HG03520 (cell line): ENCODE data around the gene ADAM10.
"Not testable (repeated sequence)": the region's sequence is repeated elsewhere in the genome, so short reads cannot be mapped to it uniquely, and the experiment has no call there.

Source experiments
- ATAC-seq: cut with Tn5 transposase; IDR thresholded peaks from one replicate; pipeline ENCODE4 v1.9.1; 2021; ENCODE audit warnings: mild to moderate bottlenecking, moderate library complexity; ENCODE audit not compliant: unreplicated experiment

The ADAM10 gene

GRCh38 chr15:58611731-58612676 lies 137.5 kb downstream of the ADAM10 start:
- ATAC-seq, result no peak

DNA sequence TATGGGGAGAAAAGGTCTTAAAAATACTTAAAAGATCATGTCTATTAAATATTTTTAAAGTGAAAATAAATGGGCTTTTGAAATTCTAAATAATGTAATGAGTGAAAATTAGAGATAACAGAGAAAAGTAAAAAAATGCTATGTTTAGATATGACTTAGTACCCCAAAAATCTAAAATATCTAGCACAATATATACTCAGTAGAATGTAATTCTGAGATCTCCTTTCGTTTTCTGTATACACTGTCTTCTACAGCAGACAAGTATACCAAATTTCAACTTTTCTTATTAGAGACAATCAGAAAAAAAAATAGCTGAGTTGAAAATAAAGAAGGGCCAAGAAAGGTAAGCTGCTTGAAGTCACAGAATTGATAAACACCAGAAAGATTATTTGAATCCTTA lies 140.8 kb downstream of the ADAM10 start:
- no peak for ATAC-seq

- ATAC-seq, result no peak
These were observed 141.3 kb downstream of the ADAM10 start for GRCh38 chr15:58608129-58608590.

GRCh38 chr15:58606577-58607080 lies 142.9 kb downstream of the ADAM10 start:
- no peak for ATAC-seq

DNA sequence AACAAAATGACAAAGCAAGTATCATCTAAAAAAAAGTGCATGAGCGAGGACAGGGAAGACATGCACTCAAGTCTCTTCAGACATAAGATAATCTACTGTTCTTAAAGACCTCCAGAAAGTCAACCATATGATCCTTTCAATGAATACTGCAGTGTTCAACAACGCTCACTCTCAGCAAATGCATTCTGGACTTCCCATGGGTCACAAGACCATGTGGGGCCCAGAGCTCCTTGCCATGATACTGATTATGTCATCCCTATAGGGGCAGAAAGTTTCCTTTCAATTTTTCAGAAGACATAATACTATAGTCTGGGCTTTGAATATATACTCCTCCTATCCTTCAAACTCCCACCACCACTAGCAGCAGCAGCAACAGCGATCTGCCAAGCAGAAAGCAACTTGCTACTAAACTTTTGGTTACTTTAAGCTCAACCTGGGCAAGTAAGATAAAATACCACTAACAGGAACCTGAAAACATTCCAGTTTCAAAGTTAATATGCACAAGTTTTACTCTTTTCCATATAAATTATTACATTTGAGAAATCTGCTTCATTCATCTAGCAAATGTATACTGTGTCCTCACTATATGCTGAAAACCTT lies 143.5 kb downstream of the ADAM10 start:
- ATAC-seq, result no peak

DNA sequence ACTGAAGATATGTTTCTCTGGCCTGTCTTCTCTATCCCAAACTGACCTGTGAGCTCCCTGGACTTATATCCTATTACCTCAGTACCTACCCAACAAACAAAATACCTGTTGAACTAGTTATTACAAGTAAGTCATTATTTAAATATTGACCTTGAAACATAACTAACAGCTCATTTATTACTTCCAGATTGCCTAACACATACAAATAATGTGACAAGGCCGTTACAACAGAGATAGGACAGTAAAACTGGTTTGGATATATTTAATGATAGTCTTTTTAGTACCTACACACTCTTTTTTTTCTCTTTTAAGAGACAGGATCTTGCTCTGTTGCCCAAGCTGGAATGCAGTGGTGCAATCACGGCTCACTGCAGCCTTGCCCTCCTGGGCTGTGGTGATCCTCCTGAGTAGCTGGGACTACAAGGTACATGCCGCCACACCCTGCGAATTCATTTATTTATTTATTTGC lies 145.0 kb downstream of the ADAM10 start:
- no peak for ATAC-seq

DNA sequence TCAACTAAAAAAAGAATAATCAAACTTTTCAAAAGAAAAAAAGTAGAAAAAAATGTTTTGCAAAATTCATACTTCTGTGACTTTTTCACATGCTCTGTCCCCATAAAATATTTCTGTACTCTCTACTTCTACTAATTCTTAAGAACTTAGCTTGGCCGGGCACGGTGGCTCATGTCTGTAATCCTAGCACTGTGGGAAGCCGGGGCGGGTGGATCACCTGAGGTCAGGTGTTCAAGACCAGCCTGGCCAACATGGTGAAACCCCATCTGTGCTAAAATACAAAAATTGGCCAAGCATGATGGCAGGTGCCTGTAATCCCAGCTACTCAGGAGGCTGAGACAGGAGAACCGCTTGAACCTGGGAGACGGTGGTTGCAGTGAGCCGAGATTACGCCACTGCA lies 145.6 kb downstream of the ADAM10 start:
- not testable (repeated sequence) for ATAC-seq

- no peak for ATAC-seq
These were observed 146.7 kb downstream of the ADAM10 start for GRCh38 chr15:58602823-58603222.

DNA sequence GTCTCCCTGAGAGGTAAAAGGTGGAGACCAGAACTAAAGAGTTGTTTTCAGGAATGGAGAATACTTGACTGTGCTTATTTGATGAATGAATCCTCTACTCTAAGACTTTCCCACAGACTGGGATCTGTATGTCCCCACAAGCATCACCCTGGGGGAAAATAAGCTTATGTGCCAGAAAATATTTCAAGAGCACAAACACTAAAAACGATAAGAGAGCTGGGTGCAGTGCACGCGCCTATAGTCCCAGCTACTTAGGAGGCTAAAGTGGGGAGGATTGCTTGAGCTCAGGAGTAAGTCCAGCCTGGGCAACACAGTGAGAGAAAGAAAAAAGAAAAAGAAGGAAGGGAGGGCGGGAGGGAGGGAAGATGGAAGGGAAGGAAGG lies 150.7 kb downstream of the ADAM10 start:
- no peak for ATAC-seq

DNA sequence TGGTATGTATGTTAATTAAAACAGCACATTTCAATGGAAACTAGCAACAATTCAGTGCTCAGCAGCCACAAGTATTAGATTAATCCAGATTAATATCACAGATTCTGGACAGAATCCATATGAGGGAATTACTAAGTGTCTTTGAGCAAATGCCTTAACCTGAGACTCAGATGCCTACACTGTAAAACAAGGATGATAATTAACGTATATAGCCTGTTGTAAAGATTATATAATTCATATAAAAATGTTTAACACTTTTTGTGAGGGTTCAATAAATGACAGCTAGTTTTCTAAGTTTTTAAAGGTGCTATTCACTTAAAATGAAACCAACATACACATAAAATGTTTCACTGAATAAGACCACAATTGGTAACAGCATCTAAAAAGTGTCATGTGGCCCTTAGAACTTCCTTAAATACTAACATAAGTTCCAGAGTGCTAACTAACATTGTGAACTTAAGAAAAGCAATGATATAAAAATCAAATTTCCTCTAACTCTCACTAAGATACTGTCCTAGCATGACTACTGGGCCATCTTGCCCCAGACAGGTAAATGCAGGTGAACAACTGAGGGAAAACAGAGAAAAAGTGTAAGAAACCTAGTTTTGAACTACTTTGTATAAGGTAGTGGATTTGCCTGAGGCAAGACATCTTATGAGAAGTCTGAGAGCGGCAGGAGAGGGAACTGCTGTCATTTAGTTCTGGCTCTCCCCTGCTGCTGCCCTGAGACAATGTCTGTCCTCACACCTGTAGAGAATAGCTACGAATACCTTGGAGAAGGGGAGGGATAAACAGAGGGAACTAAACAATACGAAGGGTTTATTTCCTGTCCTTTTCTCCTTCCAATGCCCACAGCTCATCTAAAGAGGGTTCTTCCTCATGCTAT lies 151.3 kb downstream of the ADAM10 start:
- no peak for ATAC-seq

GRCh38 chr15:58595516-58596263 lies 153.8 kb downstream of the ADAM10 start:
- no peak for ATAC-seq

DNA sequence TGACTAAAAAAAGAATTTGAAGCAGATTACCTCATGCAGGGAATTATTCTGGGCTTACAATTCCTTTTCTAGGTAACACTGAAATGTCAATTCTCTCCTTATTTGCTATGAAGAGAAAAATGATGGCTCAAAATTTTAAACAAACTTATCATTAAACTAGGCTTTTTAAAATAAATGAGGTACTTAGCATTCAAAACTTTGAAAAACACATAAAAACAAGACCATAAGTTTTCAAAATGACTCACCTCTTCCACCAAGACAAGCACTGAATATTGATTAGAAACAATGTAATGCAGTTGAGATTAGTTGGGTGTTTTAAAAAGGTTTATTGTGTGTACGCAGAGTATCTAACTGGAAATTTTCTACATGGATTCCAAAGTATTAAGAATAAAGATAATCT lies 154.6 kb downstream of the ADAM10 start:
- ATAC-seq, result no peak

- ATAC-seq, result no peak
These were observed 155.6 kb downstream of the ADAM10 start for GRCh38 chr15:58593870-58594269.

DNA sequence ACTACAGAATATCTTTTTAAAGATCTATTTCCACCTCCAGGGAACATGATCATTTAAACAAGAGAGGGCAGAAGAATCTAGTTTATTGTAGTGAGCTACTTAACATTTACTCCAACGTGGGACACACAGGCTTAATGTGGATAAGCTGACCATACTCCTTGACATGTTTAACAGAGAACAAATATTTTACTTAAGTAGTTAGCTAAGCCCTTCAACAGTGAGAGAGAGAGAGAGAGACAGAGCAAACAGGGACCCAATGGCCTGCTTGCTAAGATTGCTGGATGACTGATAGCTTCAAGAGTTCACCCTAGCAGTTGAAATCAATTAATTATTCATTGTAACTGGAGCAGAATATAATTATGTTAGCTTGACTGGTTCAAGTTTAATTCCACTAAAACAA lies 158.6 kb downstream of the ADAM10 start:
- ATAC-seq, result no peak

DNA sequence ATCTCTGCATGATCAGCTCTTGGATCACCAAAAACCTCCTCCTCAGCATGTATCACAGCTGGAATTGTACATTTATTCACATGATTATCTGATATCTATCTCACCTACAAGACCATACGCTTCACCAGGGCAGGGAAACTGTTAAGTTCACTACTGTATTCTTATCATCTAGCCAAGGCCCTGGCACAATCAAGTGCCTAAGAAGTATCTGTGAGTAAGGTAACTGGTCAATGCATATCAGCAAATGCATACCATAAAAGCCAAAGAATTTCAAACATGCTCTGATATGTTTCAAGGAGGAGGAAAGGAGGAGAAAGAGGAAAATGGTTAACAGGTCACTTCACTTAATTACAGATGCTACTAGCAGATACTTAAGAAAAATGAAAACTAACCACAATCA lies 159.3 kb downstream of the ADAM10 start:
- no peak for ATAC-seq

GRCh38 chr15:58589047-58589446 lies 160.5 kb downstream of the ADAM10 start:
- ATAC-seq, result no peak

DNA sequence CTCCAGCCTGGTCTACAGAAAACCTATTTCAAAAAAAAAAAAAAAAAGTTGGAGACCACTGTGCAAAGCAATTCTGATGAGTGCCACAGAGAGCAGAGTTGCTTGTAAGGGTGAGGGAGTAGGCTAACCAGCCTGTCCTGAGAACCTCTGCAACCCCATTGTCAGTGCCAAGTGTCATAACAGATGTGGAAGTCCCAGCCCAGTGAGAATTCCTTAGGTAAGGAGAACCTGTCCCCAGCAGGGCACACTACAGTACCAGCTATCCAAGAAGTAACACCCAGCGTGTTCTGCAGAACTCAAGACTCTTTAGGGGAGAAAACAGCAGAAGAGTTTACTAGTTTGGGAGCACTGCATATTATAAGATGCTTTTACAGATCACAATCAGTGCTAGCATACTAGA lies 161.4 kb downstream of the ADAM10 start:
- no peak for ATAC-seq

DNA sequence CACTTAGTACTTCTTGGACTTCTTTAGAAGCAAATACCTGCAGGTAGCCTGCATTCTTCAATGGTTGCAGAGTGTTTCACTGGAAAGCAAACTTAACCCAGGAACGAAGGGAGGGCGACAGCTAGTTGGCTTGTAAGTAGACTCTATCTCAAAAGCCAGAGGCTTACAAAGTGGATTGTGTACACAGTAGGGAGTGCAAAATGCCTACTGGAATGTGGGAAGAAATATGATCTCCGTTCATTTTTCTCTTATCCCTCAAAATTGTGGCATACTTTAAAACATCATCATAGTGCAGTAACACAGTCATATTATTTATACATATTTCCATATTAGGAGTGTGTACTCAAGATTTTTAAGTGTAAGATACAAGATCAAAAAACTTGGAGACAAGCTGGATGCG lies 162.0 kb downstream of the ADAM10 start:
- no peak for ATAC-seq

DNA sequence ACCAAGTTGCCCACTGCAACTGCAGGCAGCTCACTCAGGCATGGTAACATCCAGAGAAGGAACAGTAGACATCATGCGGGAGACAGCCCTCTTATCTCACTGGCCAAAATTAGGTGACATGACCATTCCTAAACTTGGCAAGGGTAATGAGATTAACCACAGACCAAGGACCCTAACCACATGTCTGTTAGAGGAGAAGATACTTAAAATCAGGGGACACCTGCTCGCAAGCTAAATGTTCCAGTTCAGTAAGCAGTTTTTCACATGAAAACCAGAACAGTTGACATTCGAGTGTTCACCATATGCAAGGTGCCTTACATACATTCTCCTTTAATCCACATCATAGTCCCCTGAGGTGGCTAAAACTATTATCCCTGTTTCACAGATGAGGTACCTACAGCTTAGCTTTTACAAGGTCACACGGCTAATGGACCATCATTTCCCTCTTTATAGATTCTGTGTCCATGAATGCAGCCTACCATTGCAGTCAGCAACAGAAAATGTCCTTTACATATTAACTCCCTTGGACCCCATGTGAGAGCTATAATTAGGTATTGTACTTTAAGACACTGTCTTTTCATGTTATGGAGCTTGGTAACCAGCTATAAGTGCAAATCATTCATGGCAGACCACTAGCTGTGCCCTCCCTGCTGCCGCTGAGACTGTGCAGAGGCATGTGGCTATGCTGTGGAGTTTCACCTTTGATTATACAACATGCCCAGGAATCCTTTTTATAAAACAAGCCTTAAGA lies 163.6 kb downstream of the ADAM10 start:
- ATAC-seq, result no peak
